ENCODE measurements around the gene SPINK7. TPM values are rescaled to one million over a fixed set of nuclear protein-coding genes. Genes with fewer than 3 reads are reported as not detected.
"Not testable (repeated sequence)": the region's sequence is repeated elsewhere in the genome, so short reads cannot be mapped to it uniquely, and the experiment has no call there.

Gene SPINK7
- 0.35 TPM for polyA plus RNA-seq (ENCODE audit: insufficient read length)
- long read RNA-seq, donor 1 = 0 reads
- long read RNA-seq, donor 2 = 0 reads
- long read RNA-seq, donor 3 = 0 reads
- long read RNA-seq, donor 4 = 0 reads
- long read RNA-seq, donor 5 = 0 reads
- long read RNA-seq, donor 6 = 0 reads
- long read RNA-seq, donor 7 = 0 reads
- long read RNA-seq, donor 8 = 0 reads

DNA sequence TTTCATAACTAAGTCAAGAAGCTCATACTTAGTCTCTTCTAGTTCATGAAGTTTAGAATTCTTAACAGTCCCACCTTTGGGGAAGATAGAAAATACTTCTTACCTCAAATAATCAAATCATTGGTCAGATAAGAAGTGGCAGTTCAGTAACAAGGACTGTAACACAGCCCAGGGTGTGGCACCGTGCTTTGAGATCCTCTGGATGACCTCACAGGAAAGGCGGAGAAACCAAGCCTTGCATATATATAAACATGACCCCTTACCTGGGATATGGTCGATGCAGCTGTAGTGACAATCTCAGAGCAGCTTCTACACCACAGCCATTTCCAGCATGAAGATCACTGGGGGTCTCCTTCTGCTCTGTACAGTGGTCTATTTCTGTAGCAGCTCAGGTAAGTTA is at the start of gene SPINK7:
SPINK7 (plus strand) TSS at position 271 of the 400 bp plus-strand sequence; CDS start at position 332, 61 bp downstream.
- DNase-seq = no peak

DNA sequence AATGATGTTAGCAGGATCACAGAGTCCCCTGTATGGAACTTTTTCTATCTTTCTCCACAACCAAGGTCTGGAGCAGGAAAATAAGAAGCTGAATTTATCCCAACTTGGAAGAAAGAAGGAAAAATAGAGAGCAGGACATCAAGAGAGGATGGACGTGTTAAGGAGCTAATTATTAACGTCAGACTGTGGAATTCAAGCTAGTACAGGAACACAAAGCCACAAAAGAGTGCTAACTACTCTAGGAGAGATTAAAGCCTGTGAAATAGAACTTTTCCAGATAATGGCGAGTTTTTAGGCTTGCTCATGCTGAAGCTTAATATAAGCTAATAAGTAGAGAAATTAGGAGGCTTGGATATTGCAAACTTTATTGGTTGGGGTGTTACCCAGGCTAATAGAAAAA is 44.3 kb upstream of the SPINK7 start:
- no peak for DNase-seq

DNA sequence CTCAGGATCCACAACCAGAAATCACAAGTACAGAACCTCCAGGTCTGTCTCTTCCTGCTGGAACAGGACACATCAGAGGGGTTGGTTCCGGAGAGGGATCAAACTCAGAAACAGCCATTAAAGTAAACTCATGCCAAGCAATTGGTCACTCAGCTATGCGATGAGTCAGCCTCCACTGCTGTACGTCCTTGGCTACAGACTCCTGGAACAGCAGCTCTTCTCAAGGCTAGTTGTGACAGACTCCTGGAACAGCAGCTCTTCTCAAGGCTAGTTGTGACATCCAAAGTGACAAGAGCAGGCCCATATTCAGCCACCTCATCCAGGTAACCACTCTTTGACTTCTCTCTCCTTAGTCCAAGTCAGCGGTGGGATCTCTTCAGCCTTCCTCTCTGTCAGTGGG is 43.7 kb upstream of the SPINK7 start, which contains the start of gene SPINK13:
SPINK13 (plus strand) TSS at position 229 of the 400 bp plus-strand sequence. CDS start 1,279 bp downstream, outside the sequence.
- no peak for DNase-seq

DNA sequence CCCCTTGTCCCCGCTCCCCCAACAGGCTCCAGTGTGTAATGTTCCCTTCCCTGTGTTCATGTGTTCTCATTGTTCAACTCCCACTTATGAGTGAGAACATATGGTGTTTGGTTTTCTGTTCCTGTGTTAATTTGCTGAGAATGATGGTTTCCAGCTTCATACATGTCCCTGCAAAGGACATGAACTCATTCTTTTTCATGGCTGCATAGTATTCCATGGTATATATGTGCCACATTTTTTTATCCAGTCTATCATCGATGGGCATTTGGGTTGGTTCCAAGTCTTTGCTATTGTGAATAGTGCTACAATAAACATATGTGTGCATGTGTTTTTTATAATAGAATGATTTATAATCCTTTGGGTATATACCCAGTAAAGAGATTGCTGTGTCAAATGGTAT is 37.1 kb upstream of the SPINK7 start:
- DNase-seq = not testable (repeated sequence)

DNA sequence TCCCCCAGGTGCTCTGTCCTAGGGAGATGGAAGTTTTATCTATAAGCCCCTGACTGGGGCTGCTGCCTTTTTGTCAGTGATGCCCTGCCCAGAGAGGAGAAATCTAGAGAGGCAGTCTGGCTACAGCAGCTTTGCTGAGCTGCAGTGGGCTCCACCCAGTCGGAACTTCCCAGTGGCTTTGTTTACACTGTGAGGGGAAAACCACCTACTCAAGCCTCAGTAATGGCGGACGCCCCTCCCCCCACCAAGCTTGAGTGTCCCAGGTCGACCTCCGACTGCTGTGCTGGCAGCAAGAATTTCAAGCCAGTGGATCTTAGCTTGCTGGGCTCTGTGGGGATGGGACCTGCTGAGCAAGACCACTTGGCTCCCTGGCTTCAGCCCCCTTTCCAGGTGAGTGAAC is 31.3 kb upstream of the SPINK7 start:
- DNase-seq = not testable (repeated sequence)

DNA sequence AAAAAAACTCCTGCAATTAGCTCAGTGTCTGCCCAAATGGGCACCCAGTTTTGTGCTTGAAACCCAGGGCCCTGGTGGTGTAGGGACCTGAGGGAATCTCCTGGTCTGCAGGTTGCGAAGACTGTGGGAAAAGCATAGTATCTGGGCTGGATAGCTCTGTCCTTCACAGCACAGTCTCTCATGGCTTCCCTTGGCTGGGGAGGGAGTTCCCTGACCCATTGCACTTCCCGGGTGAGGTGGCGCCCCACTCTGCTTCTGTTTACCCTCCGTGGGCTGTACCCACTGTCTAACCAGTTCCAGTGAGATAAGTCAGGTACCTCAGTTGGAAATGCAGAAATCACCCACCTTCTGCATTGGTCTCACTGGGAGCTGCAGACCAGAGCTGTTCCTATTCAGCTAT is 30.9 kb upstream of the SPINK7 start:
- DNase-seq = not testable (repeated sequence)

DNA sequence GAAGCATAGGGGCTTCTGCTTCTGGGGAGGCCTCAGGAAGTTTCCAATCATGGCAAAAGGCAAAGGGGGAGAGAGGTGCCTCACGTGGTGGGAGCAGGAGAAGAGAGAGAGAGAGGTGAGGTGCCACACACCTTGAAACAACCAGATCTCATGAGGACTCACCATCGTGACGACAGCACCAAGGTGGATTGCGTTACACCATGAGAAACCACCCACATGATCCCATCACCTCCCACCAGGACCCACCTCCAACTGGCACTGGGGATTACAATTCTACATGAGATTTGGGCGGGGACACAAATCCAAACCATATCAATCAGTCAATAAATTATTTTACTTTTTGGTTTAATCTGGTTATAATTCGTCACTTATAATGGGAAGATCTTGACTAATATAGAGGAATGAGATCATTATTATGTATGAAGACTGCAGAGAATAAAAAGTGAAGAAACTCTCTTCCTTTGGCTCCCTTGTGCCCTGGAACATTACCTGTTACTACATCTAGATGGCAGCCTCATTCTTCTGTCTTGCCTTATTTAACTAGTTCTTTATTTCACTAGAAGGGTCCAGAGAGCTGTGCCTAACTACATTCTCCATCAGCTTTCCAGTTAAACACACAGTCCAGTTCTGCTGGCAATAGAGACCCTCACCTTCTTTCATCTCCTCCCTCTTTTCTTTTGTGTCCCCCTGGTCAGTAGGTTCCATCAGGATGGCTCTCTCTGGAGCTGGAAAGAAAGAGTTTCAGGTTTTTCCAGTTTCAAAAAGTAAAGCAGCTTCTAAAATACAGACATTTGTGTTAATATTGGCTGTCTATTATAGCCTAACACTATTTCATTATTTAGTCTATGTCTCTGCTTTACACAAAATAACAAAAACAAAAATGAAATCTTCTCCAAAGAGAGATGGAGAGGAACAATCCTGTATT is 21.7 kb upstream of the SPINK7 start:
- no peak for DNase-seq

DNA sequence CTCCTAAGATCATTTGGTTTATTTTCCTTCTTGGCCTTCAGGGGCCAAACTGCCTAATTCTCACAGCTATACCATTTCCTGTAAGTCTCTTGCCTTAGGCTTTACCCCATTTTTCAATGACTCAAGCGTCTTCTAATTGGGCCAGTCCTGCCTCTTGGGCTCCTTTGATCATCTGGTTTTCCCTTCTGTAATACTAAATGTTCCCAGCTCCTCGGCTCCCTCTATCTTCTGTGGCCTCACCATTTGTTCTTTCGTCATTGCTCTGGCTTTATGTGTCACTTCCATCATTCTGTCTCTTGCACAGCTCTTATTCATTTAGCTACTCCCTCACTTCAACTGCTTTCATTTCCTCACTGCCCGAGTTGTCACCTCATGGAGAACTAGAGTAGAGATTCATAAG is 14.5 kb upstream of the SPINK7 start:
- no peak for DNase-seq

DNA sequence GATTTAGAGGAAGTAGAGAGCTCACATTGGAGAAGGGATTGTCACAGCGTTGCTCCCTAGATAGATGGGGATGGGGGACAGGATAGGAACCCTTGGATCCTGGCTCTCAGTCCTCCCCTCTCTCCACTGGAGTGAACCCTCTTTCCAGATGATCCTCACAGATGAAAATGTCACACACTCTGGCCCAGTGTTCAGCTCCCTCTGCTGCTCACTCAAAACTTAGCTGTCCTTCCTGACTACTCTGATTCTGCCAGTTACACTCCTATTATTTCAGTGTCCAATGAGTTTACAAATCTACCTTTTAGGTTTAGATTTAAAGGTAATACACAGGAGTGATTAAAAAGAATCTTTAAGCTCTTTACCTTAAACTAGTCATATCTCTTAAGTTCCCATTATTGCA is 5.8 kb upstream of the SPINK7 start:
- no peak for DNase-seq

DNA sequence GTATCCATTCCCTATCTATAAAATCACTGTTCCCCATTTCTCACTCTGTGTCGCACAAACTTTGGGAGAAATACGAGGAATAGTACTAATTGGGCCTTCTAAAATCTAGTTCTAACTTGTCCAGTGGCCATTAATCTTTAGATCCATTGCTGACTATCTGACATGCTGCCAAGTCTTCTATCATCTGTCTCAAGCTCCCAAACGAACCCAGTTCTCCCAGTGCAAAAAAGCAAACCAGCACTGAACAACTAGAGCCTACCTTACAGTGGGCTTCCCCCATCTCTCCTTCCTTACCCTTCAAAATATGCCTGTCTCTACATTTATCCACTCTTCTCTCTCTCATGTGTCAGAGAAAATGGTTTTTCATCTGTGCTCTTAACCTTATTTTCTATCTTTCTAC is 3.2 kb upstream of the SPINK7 start:
- DNase-seq = no peak

DNA sequence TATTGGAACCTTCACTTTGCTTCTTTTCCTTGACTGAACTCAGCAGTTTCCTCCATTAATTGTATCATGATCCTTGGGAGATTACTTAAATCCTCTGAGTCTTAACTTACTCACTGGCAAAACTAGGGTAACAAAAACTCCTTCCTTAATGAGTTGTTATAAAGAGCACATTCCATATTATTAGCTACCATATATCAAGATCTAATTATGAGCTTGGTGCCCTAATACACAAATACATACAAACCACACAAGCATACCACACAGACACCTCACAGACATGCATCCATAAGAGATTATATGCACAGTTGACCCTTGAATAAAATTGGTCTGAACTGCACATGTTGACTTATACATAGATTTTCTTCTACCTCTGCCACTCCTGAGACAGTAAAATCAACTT is 2.5 kb upstream of the SPINK7 start:
- no peak for DNase-seq

DNA sequence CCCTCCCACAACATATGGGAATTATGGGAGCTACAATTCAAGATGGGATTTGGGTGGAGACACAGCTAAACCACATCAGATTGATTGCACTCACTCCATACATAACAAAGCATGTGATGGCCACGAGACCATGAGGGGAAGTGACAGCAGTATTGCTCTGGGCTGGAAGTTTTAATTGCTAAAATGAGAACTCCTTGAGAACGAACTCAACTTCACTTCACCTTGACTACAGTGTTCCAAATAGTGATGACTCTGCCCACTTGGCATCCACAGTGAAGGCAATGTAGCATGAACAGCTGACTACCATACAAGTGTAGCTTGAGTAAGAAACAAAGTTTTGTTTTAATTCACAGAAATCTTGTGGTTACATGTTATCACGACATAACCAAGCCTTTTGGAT is 739 bp upstream of the SPINK7 start:
- DNase-seq = no peak

DNA sequence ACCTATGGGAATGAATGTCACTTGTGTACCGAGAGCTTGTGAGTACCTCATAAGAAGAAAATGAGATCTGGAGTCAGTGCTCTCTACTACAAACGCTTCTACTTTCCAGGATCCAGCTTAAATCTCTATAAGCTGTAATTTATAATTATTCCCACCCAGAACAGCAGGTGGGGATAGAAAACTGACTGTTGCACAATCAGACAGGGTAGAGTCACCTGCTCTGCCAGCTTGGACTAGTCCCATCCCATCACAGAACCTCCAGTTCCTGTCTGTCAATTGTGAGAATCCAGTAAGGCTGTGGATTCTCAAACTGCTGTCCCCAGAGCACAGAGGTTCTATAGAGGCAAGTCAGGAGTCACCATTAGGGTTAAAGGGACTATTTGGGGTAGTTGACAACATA is 2.0 kb downstream of the SPINK7 start:
- DNase-seq = no peak

DNA sequence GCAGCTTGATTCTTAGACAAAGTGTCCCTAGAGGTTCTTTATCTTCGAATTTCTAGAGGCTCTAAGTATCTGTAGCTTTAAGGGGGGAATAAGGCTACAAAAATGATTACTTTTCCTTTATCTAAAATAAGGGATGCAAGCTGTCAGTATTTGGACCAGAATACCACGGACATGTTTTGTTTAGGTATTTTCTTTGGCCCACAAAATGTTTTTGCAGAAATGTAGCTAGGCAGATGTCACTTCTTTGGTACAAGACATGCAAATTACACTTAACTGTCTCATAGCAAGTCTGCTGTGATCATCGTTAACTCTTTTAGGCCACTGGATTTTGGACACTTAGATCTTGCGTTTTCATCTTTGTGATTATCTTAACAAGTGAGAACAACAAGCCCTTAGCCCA is 2.5 kb downstream of the SPINK7 start:
- DNase-seq = no peak

DNA sequence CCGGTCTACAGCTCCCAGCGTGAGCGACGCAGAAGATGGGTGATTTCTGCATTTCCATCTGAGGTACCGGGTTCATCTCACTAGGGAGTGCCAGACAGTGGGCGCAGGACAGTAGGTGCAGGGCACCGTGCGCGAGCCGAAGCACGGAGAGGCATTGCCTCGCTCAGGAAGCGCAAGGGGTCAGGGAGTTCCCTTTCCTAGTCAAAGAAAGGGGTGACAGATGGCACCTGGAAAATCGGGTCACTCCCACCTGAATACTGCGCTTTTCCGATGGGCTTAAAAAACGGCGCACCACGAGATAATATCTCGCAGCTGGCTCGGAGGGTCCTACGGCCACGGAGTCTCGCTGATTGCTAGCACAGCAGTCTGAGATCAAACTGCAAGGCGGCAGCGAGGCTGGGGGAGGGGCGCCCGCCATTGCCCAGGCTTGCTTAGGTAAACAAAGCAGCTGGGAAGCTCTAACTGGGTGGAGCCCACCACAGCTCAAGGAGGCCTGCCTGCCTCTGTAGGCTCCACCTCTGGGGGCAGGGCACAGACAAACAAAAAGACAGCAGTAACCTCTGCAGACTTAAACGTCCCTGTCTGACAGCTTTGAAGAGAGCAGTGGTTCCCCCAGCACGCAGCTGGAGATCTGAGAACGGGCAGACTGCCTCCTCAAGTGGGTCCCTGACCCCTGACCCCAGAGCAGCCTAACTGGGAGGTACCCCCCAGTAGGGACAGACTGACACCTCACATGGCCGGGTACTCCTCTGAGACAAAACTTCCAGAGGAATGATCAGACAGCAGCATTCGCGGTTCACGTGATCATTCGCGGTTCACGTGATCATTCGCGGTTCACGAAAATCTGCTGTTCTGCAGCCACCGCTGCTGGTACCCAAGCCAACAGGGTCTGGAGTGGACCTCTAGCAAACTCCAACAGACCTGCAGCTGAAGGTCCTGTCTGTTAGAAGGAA is 8.1 kb downstream of the SPINK7 start:
- DNase-seq = not testable (repeated sequence)

DNA sequence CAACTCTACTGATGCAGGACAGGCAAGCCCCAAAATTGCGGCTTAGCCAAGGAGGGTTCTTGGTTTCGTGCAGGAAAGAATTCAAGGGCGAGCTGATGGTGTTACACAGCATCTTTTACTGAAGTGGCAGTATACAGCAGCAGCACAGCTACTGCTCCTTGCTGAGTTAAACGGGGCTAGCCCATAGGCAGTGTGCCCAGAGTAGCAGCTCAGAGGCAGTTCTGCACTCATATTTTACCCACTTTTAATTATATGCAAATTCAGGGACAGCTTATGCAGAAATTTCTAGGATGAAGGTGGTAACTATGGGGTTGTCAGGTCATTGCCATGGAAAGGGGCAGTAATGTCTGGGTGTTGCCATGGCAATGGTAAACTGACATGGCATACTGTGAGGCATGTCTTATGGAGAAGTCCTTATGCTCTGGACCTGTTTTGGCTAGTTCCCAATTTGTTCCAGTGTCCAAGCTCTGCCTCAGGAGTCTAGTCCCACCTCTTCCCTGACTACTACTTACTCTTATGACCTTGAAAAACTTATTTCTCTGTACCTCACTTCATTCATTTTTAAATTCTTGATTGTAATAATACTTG is 21.1 kb downstream of the SPINK7 start:
- DNase-seq = no peak

DNA sequence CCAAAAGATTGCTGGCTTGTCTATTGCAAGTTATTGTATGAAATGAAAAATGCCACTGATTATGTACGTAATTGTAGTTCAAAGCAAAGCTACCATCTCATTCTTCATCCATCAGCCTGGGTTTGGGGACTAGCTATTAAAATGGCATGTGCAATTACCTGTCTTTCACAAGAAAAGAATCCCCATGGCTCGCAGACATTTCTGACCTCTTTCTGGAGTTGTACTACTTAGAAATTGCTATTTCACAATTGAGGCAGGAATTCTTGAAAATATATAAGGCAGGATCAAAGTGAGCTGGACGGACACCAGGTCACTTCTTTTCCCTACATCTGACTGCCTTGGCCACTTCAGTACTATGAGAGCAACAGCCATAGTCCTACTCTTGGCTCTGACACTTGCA is 23.0 kb downstream of the SPINK7 start, which contains the start of gene SPINK9:
SPINK9 (plus strand) TSS at position 301 of the 400 bp plus-strand sequence; CDS start at position 356, 55 bp downstream.
- DNase-seq = no peak

DNA sequence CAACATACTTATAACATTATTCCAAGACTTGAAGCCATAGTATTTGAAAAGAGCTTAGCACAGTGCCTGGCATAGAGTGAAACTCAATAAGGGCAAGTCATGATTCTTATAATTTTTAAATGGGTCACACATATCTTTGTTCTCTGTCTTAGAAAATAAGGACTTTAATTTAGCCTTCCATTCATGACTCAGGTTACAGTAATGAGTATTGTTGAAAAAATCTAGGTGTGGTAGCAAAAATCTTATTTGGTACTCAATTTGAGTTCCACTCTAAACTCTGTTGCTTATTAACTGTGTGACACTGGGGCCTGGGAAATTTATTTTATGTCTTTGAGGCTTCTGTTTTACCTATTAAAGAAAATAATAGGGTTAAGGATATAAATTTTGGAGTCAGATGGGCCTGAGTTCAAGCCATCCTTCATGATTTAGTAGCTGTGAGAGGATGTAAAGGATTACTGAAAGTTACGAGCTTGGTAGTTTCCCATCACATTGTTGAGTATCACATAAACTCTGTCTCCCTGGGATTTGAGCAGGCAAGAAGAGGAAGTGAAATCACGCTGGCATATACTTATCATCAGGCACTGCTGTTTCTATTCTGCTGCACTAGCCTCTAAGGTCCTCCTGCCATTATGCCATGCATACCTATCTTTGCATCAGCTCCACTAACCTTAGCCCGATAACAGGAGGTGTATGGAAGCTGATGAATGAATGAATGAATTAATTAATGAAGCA is 24.6 kb downstream of the SPINK7 start:
- DNase-seq = no peak

DNA sequence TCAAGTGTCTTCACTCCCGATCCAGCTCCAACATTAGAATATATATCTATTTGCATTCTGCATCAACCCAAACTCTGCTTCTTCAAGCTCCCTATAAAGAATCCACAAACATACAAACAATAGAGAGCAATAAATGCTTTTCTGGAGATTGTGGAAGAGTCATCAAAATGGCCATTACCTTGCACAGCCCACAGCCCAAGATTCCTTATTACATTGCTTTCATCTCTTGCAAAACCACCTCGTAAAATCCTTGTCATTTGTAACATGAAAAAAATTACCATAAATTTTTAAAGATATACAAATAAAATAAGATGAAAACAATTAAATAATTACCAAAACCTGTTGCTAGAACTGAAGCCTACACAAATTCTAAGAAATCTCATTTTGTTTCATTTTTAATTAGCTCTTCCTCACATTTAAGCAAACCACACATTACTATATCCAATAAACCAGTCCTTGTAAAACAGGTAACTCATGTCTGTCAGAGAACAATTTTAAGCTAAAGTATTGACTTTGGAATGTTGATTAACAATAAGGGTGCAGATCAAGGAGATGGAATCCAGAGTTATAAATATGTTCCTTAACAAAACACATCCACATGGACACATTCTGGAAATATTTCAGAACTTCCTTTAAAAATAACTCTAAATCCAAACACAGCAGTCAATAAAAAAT is 30.3 kb downstream of the SPINK7 start:
- DNase-seq = no peak

DNA sequence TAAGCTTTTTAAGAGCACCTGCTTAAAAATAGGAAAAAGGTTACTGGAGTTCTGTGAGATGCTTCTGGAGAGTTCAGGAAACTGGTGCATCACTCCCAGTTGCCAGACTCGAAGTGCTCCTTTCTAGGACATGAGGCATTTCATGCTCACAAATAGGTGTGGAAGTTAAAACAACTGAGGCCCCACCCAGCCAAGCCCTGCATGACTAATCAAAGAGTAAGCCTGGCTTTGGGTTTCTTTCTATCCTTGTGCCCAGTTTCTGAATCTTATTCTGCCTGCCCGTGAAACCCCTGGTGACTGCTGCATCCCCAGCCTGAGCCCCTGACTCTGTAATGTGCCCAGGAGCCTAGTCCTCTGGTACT is 30.8 kb downstream of the SPINK7 start:
- DNase-seq = no peak

All from left kidney (tissue), 8 donors.